Fibroblast of skin of left biceps (primary cell): Measurements from ENCODE around the gene PHACTR1.
A peak's percentile ranks its signal among the peaks of the same experiment; 100 is the strongest.

Experiments used
- DNase-seq, 2 experiments: peaks; one replicate each; pipeline ENCODE4 v3.0.0-alpha.2; 2013; ENCODE audit warnings: low read depth in 2 of 2

The PHACTR1 gene

DNA sequence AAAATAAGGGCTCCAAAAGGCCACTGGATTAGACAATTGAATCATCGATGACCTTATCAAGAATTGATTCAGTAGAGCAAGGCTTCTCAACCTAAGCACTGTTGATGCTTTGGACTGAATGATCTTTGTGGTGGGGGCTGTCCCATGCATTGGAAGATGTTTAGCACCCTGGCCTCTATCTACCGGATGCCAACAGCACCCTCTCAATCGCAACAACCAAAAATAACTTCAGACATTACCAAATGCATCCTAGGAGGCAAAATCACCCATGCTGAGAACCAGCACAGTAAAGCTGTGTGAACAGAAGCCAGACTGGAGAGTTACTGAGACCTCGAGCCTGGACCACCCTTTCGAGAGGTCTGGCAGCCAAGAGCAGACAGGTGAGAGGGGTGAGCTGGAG lies 544.3 kb downstream of the PHACTR1 start:
- DNase-seq = no peak

DNA sequence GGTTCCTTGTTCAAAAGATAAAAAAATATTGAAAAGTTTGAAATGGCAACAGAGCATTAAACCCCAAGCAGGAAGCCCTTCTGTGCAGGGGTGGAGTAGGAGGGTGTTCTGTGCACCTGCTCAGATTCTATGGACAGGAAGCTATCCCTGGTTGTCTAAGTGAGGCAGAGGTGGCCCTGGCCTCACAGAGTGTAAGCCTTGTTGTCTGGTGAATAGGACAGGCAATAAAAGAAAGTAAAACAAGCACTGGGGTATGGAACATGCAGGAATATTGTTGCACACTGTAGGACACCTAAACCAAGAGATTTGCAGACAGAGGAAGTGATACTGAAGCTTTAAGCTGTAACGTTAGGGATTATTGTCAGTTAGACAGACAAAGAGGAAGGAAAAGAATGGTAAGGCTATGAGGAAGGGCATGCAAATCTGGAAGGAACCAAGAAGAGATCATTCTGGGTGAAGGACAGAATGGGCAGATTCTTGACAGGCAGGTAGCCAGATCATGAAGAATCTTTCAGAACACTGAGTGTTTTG lies 545.0 kb downstream of the PHACTR1 start:
- no peak for DNase-seq

DNA sequence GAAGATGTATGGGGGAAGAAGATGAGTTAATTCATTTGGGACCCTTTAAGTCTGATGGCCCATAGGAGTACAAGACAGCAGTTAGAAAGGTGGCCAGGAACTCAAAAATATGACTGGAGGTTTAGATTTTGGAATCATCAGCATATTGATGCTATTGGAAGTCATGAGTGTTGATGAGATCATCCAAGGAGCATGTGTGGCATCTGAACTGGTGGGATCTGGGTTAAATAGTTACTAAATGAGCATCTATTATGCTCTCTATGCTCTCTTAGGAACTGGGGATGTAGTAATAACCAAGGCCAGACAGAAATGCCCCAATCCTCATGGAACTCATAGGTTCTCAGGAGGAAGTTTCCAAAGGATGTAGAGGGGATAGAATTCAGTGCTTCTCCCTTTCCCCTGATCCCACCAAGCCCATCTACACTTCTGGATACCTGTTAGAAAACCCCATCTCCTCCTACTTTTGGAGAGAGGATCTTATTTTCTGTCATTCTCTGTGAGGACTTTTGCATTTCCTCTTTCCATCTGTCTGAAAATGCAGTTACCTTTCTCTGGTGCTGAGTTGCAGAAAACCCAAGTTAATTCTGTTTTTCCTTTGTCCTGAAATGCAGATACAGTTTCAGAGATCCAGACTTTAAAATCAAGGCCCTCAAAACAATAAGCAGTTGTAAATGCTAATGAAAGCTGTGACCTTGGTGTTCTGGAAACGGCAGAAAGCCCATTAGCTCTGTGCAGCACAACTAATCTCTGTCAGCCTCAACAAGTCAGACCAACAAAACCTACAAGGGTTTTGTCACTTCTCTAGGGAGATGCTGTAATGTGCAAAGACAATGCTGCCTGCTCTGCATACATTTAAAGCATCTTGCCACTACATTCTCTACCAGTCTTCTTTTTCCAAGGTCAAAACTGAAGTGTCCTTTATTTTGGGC lies 546.0 kb downstream of the PHACTR1 start:
- no peak for DNase-seq

GRCh38 chr6:13263669-13264068 lies 547.1 kb downstream of the PHACTR1 start:
- no peak for DNase-seq

GRCh38 chr6:13267142-13267651 lies 550.6 kb downstream of the PHACTR1 start:
- DNase-seq = no peak

DNA sequence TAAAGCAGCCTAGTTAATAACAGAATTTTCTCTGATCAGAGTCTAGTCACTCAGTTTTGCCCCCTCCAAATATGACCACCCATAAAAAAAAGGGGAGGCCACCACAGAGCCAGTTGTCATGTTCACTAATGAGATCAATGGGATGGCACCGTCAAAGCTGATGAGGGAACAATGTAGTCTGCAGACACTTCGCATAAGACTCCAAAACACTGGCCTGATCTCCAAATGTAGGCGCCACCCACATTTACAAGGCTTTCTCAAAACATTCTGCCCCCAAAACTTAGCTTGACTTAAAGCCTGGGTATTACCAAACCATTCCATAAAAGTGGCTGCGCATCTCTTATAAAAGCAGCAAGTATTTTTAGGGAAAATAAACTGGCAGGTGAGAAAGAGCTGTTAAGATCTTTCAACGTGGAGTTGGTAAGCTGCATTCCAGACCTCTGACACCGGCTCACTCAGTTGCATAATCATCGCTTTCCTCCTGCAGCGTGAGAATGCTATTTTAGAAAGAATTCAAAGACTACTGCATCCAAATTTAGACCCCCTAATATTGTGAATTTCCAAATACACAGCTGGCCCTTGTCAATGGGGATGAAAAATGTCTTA lies 552.4 kb downstream of the PHACTR1 start:
- peak; percentile 33 to 51 for DNase-seq

- no peak for DNase-seq
Measured at GRCh38 chr6:13272131-13273046, 555.8 kb downstream of the PHACTR1 start.

DNA sequence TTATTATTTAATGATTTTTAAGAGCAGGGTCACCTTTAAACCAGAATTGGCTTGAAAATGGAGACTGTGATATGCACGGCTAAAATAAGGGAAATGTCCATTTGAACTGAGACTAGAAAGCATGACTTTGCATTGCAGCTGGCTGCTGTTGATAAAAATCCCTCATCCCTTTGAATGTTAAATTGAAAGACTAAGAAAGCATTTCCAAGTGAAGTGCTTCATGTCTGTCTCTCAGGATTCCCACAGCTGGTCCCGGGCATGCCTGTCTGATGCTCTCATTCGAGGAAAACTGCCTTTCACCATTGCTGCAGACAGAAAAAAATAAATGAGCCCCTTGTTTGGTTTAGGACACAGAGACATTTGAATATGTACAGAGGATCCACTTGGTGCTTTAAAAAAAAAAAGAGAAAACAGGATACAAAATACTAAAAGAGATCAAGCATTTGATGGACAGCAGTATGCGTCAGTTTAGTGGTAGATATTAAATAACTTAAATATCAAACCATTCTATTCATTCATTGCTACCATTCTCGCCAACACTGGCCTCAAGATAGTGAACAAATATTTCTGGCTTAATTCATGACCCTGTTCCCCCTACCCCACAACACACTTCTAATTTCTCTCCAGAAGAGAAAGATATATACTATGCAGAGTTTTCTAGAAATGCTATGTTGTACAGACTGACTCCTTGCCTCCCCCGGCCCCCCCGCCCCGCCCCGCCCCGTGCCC lies 556.8 kb downstream of the PHACTR1 start:
- DNase-seq = no peak

DNA sequence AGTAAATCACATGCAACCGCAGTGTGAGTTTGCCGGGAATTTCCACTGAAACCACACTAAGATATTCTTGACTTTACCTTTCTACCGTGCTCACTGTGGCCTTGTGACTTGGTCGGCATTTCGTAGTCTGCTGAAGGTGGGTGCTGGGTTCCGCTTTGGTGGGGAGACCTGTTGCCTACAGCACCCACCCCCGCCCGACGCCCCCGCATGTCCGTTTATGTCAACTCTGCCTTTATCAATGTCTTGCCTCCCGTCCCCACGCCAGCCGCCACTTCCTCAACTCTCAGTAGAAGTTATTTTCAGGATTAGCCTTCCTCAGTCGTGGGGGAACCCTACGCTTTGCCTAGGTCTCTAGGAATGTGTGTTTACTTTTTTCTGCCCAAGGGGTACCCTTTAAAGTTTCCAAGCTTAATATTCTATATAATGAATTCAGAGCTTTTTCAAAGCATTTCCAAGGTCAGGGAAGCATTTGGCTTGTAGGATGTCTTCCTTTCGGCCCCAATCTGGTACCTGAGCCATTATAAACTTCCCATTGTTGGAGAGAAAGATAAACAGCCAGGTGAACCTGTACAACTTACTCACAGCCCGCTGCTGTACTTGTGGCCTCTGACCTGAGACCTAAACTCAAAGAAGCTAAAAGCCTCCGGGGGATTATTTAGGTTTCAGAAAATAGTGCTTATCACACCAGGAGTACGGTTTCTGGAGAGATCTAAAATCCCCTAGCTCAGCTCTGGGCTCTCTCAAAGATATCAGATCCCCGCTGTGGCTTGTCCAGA lies 557.6 kb downstream of the PHACTR1 start:
- no peak for DNase-seq

DNA sequence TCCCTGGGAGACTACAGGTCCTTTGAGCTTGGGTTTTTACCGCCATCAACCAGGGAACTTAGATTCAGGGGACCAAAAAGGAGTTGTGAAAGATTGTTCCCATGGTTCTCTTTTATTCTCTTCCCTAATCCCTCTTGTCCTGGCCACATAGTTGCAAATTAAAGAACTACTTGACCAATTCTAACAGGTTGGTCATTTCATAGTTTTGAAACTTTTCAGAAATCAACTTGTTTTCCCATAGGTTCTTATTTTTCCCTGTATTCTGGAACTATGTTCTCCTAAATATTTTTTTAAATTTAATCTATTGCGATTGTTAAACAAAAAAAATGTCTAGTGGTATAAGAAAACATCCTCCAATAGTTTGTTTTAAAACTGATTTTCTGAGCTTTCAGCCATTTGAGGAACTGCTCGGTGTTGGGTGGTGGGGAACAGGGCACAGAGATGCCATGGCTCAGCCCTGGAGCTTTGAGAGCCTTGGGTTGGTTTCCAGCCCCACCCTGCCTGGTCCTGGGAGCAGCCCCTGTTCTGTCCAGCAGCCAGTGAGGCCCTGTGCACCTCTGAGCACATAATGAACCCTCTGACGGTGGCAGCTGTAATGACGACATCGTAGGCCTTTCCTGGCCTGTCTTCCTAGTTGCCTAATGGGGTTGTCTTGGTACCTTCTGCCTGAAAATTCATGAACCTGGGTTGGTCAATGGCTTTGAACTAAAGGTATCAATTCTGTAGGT lies 558.3 kb downstream of the PHACTR1 start:
- DNase-seq = no peak

DNA sequence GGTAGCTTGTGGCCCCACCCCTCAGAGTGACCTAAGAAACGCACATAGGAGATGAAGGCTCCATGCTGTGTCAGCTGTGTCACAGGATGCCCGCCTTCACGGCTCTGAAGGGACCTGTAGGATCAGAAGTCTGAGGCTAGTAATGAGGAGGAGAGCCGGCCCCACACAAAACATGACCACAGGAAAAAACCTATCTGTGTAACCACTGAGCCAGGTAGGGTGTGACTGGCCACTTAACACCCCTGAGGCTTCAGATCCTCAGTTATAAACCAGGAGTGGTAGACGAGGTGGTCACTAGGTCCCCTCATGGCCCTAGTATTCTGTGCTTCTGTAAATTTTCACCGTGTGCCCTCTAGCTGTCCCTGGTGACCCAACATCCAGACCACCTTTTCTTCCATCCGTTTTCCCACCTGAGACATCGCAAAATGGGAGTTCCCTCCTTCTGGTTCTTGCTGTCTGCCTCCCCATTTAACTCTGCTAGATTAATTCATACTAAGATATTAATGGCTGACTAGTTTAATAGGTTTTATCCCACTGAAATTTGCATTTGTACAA lies 558.9 kb downstream of the PHACTR1 start:
- no peak for DNase-seq

- no peak for DNase-seq
Measured at GRCh38 chr6:13277231-13277630, 560.7 kb downstream of the PHACTR1 start.

DNA sequence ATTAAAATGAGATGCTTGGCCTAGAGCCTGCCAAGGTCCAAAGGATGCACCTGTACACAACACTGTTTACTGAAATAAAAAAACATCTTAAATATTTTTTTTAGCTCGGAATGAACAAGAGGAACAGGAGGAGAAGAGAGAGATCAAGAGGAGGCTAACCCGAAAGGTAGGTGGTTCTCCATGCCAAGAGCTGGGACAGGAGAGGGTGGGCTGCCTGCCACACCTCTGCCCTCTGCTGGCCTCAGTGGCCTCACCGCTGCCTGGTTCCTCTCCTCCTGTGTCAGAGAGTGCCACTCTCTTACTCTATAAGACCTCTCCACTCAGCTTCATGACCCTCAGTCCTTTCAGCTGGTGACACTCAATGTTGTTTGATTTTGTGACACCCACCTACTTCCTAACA lies 561.6 kb downstream of the PHACTR1 start:
- no peak for DNase-seq

GRCh38 chr6:13278991-13279390 lies 562.4 kb downstream of the PHACTR1 start:
- DNase-seq = peak; percentile 94 to 95

DNA sequence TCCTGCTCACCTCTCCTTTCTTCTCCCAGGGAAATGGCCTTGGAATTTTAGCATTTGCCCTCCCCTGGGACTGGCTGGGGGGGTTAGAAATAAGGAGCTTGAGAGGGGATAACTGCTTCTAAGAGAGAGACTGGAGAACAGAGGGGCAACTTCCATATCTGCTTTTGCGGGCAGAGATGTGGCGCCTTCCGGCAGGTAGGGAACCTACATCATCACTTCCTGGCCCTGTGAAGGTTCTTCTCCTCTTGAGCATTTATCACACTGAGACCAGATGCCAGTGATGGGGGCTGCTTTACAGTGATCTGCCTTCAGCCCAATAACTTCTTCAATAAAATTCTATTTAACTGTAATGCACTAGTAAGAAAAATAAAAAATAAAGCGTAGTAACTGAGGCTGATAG lies 563.7 kb downstream of the PHACTR1 start:
- no peak for DNase-seq

DNA sequence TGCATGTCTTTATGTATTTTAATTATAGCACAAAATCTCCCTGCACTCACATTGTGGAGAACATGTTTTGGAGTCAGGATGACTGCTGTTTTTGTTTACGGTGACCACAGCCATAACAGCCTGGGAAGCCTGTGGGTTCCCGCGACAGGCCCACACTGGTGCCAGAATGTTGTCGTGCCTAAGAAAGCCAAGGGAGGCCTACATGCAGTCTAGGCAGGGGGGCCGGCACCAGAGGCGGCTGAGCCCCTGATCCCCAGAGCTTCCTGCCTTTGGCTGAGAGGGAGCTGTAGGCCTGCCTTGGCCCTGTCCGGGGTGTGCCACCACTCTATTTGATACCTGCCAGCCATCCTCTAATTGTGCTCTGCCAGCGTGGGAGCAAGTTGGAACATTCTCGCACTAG lies 565.1 kb downstream of the PHACTR1 start:
- DNase-seq = no peak

DNA sequence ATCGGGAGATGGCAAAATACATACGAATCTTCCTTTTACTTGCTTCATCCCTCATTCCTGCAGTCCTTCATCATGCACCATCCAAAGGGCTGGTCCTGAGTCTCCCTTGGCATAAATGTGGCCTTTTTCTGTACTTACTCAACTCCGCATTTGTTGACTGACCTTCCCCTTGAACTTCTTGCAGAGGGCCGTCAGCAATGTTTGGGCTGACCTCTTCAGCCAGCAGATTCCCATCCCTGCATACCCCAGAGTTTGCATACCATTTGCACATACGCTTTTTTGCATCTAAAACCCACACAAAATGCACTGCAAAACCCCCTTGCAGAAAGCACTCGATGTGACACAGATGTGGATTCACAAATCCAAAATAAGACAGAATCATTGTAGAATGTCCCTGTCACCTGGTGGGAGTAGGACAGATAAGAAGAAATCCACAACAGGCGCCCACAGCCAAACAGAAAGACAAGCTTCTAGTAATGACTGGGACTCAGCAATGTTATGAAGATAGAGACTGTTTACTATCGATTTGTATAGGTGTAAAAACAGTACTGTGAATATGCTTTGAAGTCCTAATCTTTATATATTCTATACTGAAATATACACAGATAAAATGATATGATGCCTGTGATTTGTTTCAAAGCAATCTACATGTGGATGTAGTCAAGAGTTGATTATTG lies 566.0 kb downstream of the PHACTR1 start:
- DNase-seq = no peak

DNA sequence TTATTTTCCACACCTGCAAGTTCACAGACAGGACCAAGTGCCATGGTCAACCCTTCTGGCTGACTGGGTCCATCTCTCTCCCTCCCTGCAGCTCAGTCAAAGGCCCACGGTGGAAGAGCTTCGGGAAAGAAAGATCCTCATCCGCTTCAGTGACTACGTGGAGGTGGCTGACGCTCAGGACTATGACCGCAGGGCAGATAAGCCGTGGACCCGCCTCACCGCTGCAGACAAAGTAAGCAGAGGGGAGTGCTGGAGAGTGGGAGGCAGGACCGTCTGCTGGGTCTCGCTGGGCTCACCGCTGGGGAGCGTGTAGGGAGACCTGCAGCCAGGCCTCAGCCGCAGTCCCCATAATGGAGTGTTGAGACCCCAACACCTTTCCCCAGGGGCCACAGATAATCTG lies 566.8 kb downstream of the PHACTR1 start:
- DNase-seq = no peak

GRCh38 chr6:13284646-13285045 lies 568.1 kb downstream of the PHACTR1 start:
- no peak for DNase-seq
